Measurements from ENCODE around the gene CNIH3.

Gene CNIH3

DNA sequence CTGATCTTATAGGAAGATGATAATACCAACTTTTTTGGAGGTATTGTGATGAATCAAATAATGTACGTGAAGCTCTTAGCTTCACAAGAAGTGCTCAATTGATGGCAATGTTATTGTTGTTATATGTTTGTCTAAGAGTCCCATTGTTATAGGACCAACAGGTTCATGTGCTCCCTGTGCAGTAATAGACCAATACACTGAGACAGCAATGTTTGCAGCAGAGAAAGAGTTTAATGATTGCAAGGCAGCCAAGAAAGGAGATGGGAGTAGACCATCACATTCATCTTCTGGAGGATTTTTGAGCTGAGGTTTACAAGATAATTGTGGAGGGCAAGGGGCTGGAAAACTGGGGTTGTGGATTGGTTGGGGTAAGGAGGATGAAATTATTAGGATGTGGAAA, 143.0 kb downstream of the CNIH3 start:
- Histone ChIP-seq H3K9me3 (ENCODE audit: low read length) (no peaks in the 10 kb centered on the region), H3K27me3 (ENCODE audit: insufficient read depth, low read length) (no peaks in the 10 kb centered on the region), H2AFZ (ENCODE audit: low read depth, low read length) (no peak overlapping the region), H3K4me1 (ENCODE audit: insufficient read depth, low read length) (no peaks in the 10 kb centered on the region), H3K36me3 (ENCODE audit: insufficient read depth, low read length) (no peaks in the 10 kb centered on the region), H3K4me3 (ENCODE audit: low read length) (no peak overlapping the region)

DNA sequence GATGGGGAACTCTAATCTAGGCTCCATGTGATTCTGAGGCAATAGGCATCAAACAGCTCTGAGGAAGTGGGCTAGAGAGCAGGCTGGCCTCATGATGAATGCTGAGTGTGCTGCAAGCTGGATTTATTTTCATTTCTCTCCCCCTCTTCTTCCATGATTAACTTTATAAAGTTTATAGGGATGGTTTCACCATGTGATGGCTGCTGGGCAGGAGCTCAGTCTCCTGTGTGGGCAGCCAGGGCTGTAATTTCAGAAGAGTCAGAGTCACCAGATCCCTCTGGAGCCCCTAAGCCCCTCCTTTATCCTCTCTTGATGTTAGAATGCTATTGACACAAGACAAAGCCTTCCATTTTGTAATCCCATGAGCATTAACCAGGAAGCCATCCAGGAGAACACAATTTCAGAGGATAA, 143.6 kb downstream of the CNIH3 start:
- Histone ChIP-seq H3K4me3 (ENCODE audit: low read length) (no peak overlapping the region), H3K4me1 (ENCODE audit: insufficient read depth, low read length) (no peaks in the 10 kb centered on the region), H2AFZ (ENCODE audit: low read depth, low read length) (no peak overlapping the region), H3K36me3 (ENCODE audit: insufficient read depth, low read length) (no peaks in the 10 kb centered on the region), H3K27me3 (ENCODE audit: insufficient read depth, low read length) (no peaks in the 10 kb centered on the region), H3K9me3 (ENCODE audit: low read length) (no peaks in the 10 kb centered on the region)

DNA sequence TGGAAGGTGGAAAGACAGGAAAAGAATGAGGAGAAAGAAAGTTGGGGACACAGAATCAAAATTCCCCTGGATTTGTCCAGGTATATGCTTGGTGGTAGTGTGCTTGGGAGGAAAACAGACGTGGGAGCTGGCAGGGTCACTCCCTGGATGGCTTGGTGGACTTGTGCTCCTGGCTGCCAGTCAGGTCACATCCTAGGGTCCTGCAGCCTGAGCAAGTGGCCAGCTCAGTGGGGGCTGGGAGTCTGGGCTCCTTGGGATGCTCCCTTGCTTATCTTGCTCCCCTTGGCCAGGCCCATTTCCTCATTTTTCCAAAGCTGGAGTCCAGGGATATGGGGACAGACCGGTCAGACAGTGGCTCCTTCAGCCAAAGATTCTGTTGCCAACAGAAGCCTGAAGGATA, 144.0 kb downstream of the CNIH3 start:
- Histone ChIP-seq H3K27me3 (ENCODE audit: insufficient read depth, low read length) (no peaks in the 10 kb centered on the region), H2AFZ (ENCODE audit: low read depth, low read length) (no peak overlapping the region), H3K36me3 (ENCODE audit: insufficient read depth, low read length) (no peaks in the 10 kb centered on the region), H3K9me3 (ENCODE audit: low read length) (no peaks in the 10 kb centered on the region), H3K4me3 (ENCODE audit: low read length) (no peak overlapping the region), H3K4me1 (ENCODE audit: insufficient read depth, low read length) (no peaks in the 10 kb centered on the region)

DNA sequence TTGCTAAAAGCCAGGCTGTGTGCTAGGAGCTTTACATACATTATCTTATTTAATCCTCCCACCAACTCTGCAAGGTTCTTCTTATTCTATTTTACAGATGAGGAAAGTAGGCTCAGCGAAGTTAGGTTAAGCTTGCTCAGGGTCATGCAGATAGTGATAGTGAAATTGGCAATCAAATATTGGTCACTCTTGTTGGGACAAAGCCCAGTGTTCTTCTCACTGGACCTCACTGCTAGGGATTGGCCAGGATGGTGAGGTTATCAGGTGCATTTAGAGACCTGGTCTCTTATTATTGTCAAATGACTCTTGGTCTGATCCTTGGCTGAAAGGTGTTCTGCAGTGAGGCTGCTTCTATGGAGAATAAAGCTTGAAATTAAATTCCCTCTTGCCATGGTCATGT, 145.1 kb downstream of the CNIH3 start:
- Histone ChIP-seq H3K9me3 (ENCODE audit: low read length) (no peaks in the 10 kb centered on the region), H3K27me3 (ENCODE audit: insufficient read depth, low read length) (no peaks in the 10 kb centered on the region), H2AFZ (ENCODE audit: low read depth, low read length) (no peak overlapping the region), H3K36me3 (ENCODE audit: insufficient read depth, low read length) (no peaks in the 10 kb centered on the region), H3K4me1 (ENCODE audit: insufficient read depth, low read length) (no peaks in the 10 kb centered on the region), H3K4me3 (ENCODE audit: low read length) (no peak overlapping the region)

DNA sequence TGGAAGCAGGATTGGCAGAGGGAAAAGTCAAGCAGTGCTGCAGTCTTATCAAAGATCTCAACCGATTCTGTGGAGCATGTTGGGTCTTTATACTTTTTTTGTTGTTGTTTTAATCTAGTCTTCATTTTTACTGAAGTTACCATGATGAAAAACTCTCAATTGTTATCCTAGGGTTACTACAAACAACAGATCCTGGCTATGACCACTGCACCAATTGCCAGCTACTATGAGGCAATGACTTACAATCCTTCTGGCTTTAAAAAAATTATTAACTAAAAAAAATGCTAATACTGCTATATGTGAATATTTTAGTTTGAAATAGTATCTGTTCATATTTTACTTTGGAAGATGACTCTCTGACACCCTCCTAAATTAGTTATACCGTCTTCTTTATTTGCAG, 145.9 kb downstream of the CNIH3 start:
- Histone ChIP-seq H3K4me1 (ENCODE audit: insufficient read depth, low read length) (no peaks in the 10 kb centered on the region), H3K4me3 (ENCODE audit: low read length) (no peak overlapping the region), H2AFZ (ENCODE audit: low read depth, low read length) (no peak overlapping the region), H3K36me3 (ENCODE audit: insufficient read depth, low read length) (no peaks in the 10 kb centered on the region), H3K27me3 (ENCODE audit: insufficient read depth, low read length) (no peaks in the 10 kb centered on the region), H3K9me3 (ENCODE audit: low read length) (no peaks in the 10 kb centered on the region)

DNA sequence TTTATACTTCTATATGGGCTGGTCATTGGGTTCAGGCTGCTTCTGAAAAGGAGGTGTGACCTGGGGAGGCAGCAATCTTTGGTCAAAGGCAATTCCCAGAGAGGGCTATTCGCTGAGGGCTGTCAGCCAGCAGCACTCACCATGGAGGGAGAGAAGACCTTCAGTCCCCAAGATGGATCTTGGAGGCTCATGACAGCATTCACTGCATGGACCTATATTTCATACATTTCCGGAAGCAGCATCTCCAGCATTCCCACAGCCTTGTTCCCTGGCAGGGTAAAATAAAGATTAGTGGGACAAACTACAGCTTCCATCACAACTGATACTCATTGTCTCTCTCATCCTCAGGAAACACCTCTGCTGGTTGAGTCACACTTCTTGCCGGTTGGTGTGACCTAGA, 146.6 kb downstream of the CNIH3 start:
- Histone ChIP-seq H3K9me3 (ENCODE audit: low read length) (no peaks in the 10 kb centered on the region), H3K4me3 (ENCODE audit: low read length) (no peak overlapping the region), H3K27me3 (ENCODE audit: insufficient read depth, low read length) (no peaks in the 10 kb centered on the region)

DNA sequence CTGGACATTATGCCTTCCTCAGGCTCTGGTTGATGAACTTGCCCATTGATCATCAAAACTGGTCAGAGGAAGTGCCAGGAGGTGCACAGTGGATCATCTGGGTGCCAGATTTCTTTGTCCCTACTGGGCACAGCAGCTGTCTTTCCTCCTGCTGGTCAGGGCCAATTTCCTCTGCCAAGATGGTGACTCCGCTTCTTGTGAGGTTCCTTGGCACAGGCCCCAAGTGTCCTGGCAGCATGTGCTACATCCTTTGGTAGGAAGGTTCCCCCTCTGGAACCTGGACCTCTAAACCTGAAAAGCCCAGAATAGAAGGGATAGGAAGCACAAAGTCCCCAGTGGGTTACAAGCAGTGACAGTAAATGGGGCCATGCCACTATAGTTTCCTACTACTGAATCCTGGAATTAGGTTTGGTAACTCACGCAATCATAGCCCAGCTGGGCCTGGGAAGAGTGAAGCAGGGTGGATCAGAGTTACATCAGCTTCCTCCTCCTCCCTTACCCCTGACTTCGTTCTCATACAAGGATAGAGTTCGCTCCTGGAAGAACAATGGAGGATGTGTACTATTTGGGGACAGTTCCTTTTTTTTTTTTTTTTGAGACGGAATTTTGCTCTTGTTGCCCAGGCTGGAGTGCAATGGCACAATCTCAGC, 147.1 kb downstream of the CNIH3 start:
- no peaks in the 10 kb centered on the region for H3K36me3 ChIP-seq (ENCODE audit: insufficient read depth, low read length)
- H2AFZ ChIP-seq (ENCODE audit: low read depth, low read length), result no peak overlapping the region
- no peak overlapping the region for H3K4me3 ChIP-seq (ENCODE audit: low read length)
- H3K4me1 ChIP-seq (ENCODE audit: insufficient read depth, low read length), result no peaks in the 10 kb centered on the region
- no peaks in the 10 kb centered on the region for H3K27me3 ChIP-seq (ENCODE audit: insufficient read depth, low read length)
- H3K9me3 ChIP-seq (ENCODE audit: low read length), result no peaks in the 10 kb centered on the region

More for the DNA sequence above, 146.6 kb downstream of the CNIH3 start:
- Histone ChIP-seq H3K4me1 (ENCODE audit: insufficient read depth, low read length) (no peaks in the 10 kb centered on the region), H3K36me3 (ENCODE audit: insufficient read depth, low read length) (no peaks in the 10 kb centered on the region), H2AFZ (ENCODE audit: low read depth, low read length) (no peak overlapping the region)

DNA sequence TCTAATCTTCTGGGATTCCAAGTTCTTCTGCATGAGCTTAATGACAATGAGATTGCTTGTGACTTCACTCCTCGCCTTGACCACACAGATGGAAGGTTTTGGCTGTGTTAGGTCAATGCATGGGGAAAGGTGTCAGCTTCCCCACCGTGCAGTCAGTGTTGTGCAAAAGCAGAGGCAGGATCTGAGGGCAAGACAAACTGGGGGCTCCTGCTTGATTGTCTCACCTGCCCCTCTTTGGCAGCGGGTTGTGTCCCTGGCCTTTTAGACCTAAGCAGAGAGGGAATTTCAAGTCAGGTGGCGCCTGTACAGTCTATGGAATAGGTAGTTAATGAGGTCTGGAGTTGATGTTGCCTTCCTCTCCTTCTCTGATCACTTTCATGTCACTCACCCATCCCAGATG, 150.1 kb downstream of the CNIH3 start:
- no peaks in the 10 kb centered on the region for H3K36me3 ChIP-seq (ENCODE audit: insufficient read depth, low read length)
- H3K4me1 ChIP-seq (ENCODE audit: insufficient read depth, low read length), result no peaks in the 10 kb centered on the region
- H3K9me3 ChIP-seq (ENCODE audit: low read length), result no peaks in the 10 kb centered on the region
- no peaks in the 10 kb centered on the region for H3K27me3 ChIP-seq (ENCODE audit: insufficient read depth, low read length)
- no peak overlapping the region for H3K4me3 ChIP-seq (ENCODE audit: low read length)
- no peak overlapping the region for H2AFZ ChIP-seq (ENCODE audit: low read depth, low read length)

DNA sequence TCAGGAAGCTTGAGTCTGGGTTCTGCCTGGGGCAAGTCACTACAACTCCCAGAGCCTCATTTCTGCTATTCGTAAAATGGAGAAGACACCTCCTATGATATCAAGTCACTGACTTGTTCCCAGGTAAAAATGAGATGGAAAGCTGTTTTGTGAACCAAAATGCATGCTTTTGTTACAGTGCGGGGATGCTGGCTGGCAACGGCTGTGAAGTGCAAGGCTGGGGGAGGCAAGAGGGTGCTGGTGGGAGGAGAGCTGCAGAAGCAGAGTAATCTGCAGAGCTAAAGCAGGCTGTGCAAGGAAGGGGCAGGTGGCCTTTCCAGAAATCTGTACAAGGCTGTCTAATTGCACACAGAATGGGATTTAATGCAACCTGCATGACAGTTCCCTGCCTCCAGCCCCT, 150.9 kb downstream of the CNIH3 start:
- no peaks in the 10 kb centered on the region for H3K27me3 ChIP-seq (ENCODE audit: insufficient read depth, low read length)
- no peaks in the 10 kb centered on the region for H3K4me1 ChIP-seq (ENCODE audit: insufficient read depth, low read length)
- no peaks in the 10 kb centered on the region for H3K36me3 ChIP-seq (ENCODE audit: insufficient read depth, low read length)
- H3K4me3 ChIP-seq (ENCODE audit: low read length), result no peak overlapping the region
- no peak overlapping the region for H2AFZ ChIP-seq (ENCODE audit: low read depth, low read length)
- H3K9me3 ChIP-seq (ENCODE audit: low read length), result no peaks in the 10 kb centered on the region

DNA sequence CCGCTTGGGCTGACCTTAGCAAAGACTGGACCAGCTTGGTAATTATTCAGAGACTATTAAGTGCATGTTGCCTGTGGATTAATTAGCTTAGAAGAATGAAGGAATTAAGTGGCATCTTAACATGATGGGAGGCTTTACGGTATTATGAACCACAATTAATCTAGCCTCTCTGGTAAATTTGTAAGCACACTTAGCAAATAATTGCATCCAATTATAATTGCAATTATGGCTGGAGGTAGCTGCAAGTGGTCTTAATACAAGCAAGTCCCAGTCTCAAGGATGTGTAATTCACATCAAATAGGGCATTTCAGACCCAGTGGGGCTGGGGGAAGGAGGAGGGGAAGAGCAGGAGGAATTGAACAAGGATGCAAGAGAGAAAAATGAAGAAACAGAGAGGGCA, 151.6 kb downstream of the CNIH3 start:
- H3K9me3 ChIP-seq (ENCODE audit: low read length), result no peaks in the 10 kb centered on the region
- no peaks in the 10 kb centered on the region for H3K4me1 ChIP-seq (ENCODE audit: insufficient read depth, low read length)
- H2AFZ ChIP-seq (ENCODE audit: low read depth, low read length), result no peak overlapping the region
- H3K36me3 ChIP-seq (ENCODE audit: insufficient read depth, low read length), result no peaks in the 10 kb centered on the region
- no peaks in the 10 kb centered on the region for H3K27me3 ChIP-seq (ENCODE audit: insufficient read depth, low read length)
- H3K4me3 ChIP-seq (ENCODE audit: low read length), result no peak overlapping the region

DNA sequence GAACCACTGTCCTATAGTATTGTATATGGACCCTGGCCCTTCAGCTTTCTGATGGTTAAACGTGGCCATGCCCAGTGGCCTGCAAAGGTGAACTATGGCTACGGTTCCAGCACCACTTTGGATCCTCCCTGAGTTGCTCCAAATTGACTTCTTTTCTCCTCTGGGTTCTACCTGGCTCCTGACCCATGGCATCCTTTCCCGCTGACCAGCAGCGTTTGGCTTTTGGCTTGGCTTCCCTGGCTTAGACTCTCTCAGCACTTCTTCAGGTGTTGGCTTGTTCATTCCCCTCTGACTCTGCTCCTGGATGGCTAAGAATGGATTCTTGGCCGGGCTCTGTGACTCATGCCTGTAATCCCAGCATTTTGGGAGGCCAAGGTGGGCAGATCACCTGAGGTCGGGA, 152.9 kb downstream of the CNIH3 start:
- no peaks in the 10 kb centered on the region for H3K9me3 ChIP-seq (ENCODE audit: low read length)
- no peak overlapping the region for H2AFZ ChIP-seq (ENCODE audit: low read depth, low read length)
- H3K27me3 ChIP-seq (ENCODE audit: insufficient read depth, low read length), result no peaks in the 10 kb centered on the region
- H3K4me1 ChIP-seq (ENCODE audit: insufficient read depth, low read length), result no peaks in the 10 kb centered on the region
- H3K4me3 ChIP-seq (ENCODE audit: low read length), result no peak overlapping the region
- H3K36me3 ChIP-seq (ENCODE audit: insufficient read depth, low read length), result no peaks in the 10 kb centered on the region

DNA sequence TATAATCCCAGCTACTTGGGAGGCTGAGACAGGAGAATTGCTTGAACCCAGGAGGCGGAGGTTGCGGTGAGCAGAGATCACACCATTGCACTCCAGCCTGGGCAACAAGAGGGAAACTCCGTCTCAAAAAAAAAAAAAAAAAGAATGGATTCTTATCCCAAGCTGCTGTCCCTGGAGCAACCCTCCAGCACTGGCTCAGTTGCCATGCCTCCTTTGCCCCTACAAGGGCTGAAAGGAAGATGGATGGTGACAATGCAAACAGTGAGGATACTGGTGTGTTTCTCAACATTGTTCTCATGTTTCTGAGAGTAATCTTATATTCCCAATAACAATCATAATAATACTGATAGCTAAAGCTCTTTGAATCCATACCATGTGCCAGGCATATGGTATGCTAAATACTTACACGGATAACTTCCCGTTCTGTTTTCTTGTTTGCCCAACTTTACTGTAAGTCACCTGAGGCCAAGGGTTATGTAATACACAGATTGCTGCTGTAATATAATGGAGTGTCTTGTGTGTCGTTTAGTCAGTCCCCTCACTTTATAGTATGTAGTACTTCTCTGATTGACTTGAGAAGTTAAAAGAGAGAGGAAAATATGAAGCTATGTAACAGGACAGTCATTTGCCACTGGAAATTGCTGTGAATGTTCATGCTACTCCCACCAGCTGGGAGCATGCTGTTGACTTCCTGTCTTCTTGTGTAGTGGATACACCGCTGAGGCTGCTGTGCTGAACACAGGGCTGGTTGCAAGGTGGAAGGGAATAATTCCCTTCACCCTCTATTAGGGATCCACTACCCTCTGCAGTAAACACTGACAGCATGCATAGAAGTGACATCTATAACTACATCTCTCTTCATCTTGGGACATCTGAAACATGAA, 153.6 kb downstream of the CNIH3 start:
- H3K9me3 ChIP-seq (ENCODE audit: low read length), result no peaks in the 10 kb centered on the region
- H3K4me3 ChIP-seq (ENCODE audit: low read length), result no peak overlapping the region
- H3K36me3 ChIP-seq (ENCODE audit: insufficient read depth, low read length), result no peaks in the 10 kb centered on the region
- H3K27me3 ChIP-seq (ENCODE audit: insufficient read depth, low read length), result no peaks in the 10 kb centered on the region
- H3K4me1 ChIP-seq (ENCODE audit: insufficient read depth, low read length), result no peaks in the 10 kb centered on the region
- H2AFZ ChIP-seq (ENCODE audit: low read depth, low read length), result no peak overlapping the region

DNA sequence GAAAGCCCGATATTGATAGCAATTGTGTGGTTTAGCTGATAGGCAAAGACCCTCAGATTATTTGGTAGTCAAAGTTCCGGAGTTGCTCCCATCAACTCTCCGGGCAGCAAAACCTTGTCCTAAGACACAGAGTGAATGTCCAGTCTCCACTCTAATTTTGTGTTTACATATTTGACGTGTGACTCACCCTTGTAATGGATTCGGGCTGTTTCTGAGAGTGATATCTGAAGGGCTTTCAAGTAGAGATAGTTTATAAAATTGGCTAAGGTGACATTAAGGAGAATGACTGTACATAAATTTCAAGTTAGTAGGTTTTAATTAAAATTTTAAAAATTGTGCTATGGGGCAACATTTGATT, 154.2 kb downstream of the CNIH3 start:
- H3K27me3 ChIP-seq (ENCODE audit: insufficient read depth, low read length), result no peaks in the 10 kb centered on the region
- H3K4me1 ChIP-seq (ENCODE audit: insufficient read depth, low read length), result no peaks in the 10 kb centered on the region
- H2AFZ ChIP-seq (ENCODE audit: low read depth, low read length), result no peak overlapping the region
- no peaks in the 10 kb centered on the region for H3K36me3 ChIP-seq (ENCODE audit: insufficient read depth, low read length)
- no peak overlapping the region for H3K4me3 ChIP-seq (ENCODE audit: low read length)
- H3K9me3 ChIP-seq (ENCODE audit: low read length), result no peaks in the 10 kb centered on the region
